Stimulated activated CD8-positive, alpha-beta memory T cell treated with anti-CD3 and anti-CD28 coated beads, Interleukin-4, amount 100 ng/mL, for 24 hours (primary cell): Measurements from ENCODE around the gene HDAC5.
"Not testable (repeated sequence)": the region's sequence is repeated elsewhere in the genome, so short reads cannot be mapped to it uniquely, and the experiment has no call there.

Source experiments
- DNase-seq: peaks from one replicate; pipeline ENCODE4 v3.0.0-alpha.2; 2020; ENCODE audit warnings: low read depth

HDAC5 gene

GRCh38 chr17:44123356-44124117, at the start of gene HDAC5:
HDAC5 (minus strand) TSS chr17:44123641; CDS start chr17:44117515, 6,126 bp downstream.
- peak; percentile 96 for DNase-seq

- DNase-seq: no peak
Observed at GRCh38 chr17:44171931-44172455, 48.6 kb upstream of the HDAC5 start.

GRCh38 chr17:44170499-44171201, 47.2 kb upstream of the HDAC5 start, which contains the start of gene ASB16:
ASB16 (plus strand) TSS chr17:44170704; CDS start chr17:44170790, 86 bp downstream.
- no peak for DNase-seq

GRCh38 chr17:44170135-44170498, 46.7 kb upstream of the HDAC5 start:
- no peak for DNase-seq

GRCh38 chr17:44167181-44167861, 43.9 kb upstream of the HDAC5 start:
- DNase-seq: no peak

GRCh38 chr17:44164476-44164875, 41.0 kb upstream of the HDAC5 start:
- no peak for DNase-seq

- no peak for DNase-seq
Observed at GRCh38 chr17:44159519-44160210, 36.2 kb upstream of the HDAC5 start.

- no peak for DNase-seq
Observed at GRCh38 chr17:44155488-44155887, 32.0 kb upstream of the HDAC5 start.

GRCh38 chr17:44152875-44153274, 29.4 kb upstream of the HDAC5 start:
- no peak for DNase-seq

GRCh38 chr17:44149750-44150329, 26.4 kb upstream of the HDAC5 start:
- no peak for DNase-seq

- DNase-seq: not testable (repeated sequence)
Observed at GRCh38 chr17:44149066-44149465, 25.6 kb upstream of the HDAC5 start.

- no peak for DNase-seq
Observed at GRCh38 chr17:44147812-44148211, 24.4 kb upstream of the HDAC5 start.

- no peak for DNase-seq
Observed at GRCh38 chr17:44146375-44147346, 23.2 kb upstream of the HDAC5 start.

GRCh38 chr17:44144966-44145739, 21.7 kb upstream of the HDAC5 start:
- DNase-seq: no peak

GRCh38 chr17:44143921-44144320, 20.5 kb upstream of the HDAC5 start:
- DNase-seq: not testable (repeated sequence)

- DNase-seq: peak; percentile 45
Observed at GRCh38 chr17:44137891-44138709, 14.7 kb upstream of the HDAC5 start.

- no peak for DNase-seq
Observed at GRCh38 chr17:44134752-44135568, 11.5 kb upstream of the HDAC5 start.
